CD4-positive, alpha-beta T cell (primary cell): ENCODE data around the gene ATP8A2. TPM values are rescaled to one million over a fixed set of nuclear protein-coding genes. Genes with fewer than 3 reads are reported as not detected.

Source experiments
- ATAC-seq: fragments of 200-7000 bp; cut with Tn5 transposase; one replicate; pipeline ENCODE4 v1.10.0; 2022; ENCODE audit warnings: mild to moderate bottlenecking; ENCODE audit not compliant: poor library complexity
- CTCF ChIA-PET: fragments of 350-600 bp; sonication (Branson Sonifier 250); formaldehyde crosslinking; loops from one replicate; lab custom pipeline; 2021; ENCODE audit warnings: antibody characterized with exemption, inconsistent platforms; lab: Charles Lee
- POLR2A ChIA-PET: fragments of 350-600 bp; sonication (Branson Sonifier 250); formaldehyde crosslinking; loops from one replicate; lab custom pipeline; 2021; ENCODE audit warnings: antibody characterized with exemption, inconsistent platforms; lab: Charles Lee
- DNase-seq, 14 experiments: peaks; one replicate each; pipeline ENCODE4 v3.0.0-alpha.2; 2013 to 2020; ENCODE audit warnings: mixed read lengths in 2 of 14
- H3K27ac ChIP-seq, 2 donors: one replicate each; pipeline versions ENCODE4 v1.5.1 to v1.7.0; 2013; ENCODE audit warnings: low read length in 2 of 2, low read depth in 1 of 2, mild to moderate bottlenecking in 1 of 2
- H3K27me3 ChIP-seq, 2 experiments: 1 replicate in 1 of 2; 2 replicates in 1 of 2; pipeline versions ENCODE4 v1.6.1 to v1.7.0; 2013; ENCODE audit warnings: low read length in 2 of 2, control low read depth in 1 of 2, mild to moderate bottlenecking in 1 of 2, moderate library complexity in 1 of 2; ENCODE audit not compliant: insufficient read depth in 2 of 2, control insufficient read depth in 1 of 2
- H3K36me3 ChIP-seq: one replicate; pipeline ENCODE4 v1.6.1; 2013; ENCODE audit warnings: low read length, control low read depth; ENCODE audit not compliant: insufficient read depth
- H3K4me1 ChIP-seq: one replicate; pipeline ENCODE4 v1.6.1; 2013; ENCODE audit warnings: low read length, control low read depth; ENCODE audit not compliant: insufficient read depth
- H3K4me3 ChIP-seq: one replicate; pipeline ENCODE4 v1.5.1; 2013; ENCODE audit warnings: mild to moderate bottlenecking, low read length, moderate library complexity
- H3K9me3 ChIP-seq, 2 experiments: 1 replicate in 1 of 2; 2 replicates in 1 of 2; pipeline versions ENCODE4 v1.6.1 to v1.7.0; 2013; ENCODE audit warnings: low read length in 2 of 2, mild to moderate bottlenecking in 2 of 2, control low read depth in 1 of 2, moderate library complexity in 1 of 2; ENCODE audit not compliant: control insufficient read depth in 1 of 2, insufficient read depth in 1 of 2
- H3K27ac Mint-ChIP-seq: one replicate; pipeline ENCODE4 v1.8.0; 2020; ENCODE audit warnings: mixed read lengths
- H3K27me3 Mint-ChIP-seq: one replicate; pipeline ENCODE4 v1.8.0; 2021; ENCODE audit warnings: mixed read lengths
- H3K36me3 Mint-ChIP-seq: one replicate; pipeline ENCODE4 v1.8.0; 2021; ENCODE audit warnings: low read depth, mixed read lengths
- H3K4me1 Mint-ChIP-seq: one replicate; pipeline ENCODE4 v1.8.0; 2021; ENCODE audit warnings: low read depth, mixed read lengths
- H3K4me3 Mint-ChIP-seq: one replicate; pipeline ENCODE4 v1.8.0; 2020; ENCODE audit warnings: mild to moderate bottlenecking, mixed read lengths
- H3K9me3 Mint-ChIP-seq: one replicate; pipeline ENCODE4 v1.8.0; 2020; ENCODE audit warnings: mixed read lengths
- intact Hi-C, 2 experiments: fragments of 100-400 bp; cut with DNase I in 1 of 2; cut with micrococcal nuclease in 1 of 2; formaldehyde crosslinking; loops; one replicate each; pipeline versions ENCODE4 v1.15.1 to v1.9.0; 2023 to 2025; cut with DNase I, micrococcal nuclease
- total RNA-seq, 174 experiments: library from RNA in 2 of 174; stranded (reverse) in 2 of 174; gene quantifications; one replicate each; pipeline ENCODE4 v1.2.3 and lab custom pipeline; 2021 to 2026
- TF ChIP-seq, protein P1 (sequence below): fragments of 200-600 bp; IDR thresholded peaks from one replicate; pipeline ENCODE4 v1.8.0; 2022; ENCODE audit warnings: antibody characterized with exemption, mild to moderate bottlenecking

ATP8A2 gene
- total RNA-seq, 2 experiments from 2014 or later, result 0.22 to 0.36 TPM

DNA sequence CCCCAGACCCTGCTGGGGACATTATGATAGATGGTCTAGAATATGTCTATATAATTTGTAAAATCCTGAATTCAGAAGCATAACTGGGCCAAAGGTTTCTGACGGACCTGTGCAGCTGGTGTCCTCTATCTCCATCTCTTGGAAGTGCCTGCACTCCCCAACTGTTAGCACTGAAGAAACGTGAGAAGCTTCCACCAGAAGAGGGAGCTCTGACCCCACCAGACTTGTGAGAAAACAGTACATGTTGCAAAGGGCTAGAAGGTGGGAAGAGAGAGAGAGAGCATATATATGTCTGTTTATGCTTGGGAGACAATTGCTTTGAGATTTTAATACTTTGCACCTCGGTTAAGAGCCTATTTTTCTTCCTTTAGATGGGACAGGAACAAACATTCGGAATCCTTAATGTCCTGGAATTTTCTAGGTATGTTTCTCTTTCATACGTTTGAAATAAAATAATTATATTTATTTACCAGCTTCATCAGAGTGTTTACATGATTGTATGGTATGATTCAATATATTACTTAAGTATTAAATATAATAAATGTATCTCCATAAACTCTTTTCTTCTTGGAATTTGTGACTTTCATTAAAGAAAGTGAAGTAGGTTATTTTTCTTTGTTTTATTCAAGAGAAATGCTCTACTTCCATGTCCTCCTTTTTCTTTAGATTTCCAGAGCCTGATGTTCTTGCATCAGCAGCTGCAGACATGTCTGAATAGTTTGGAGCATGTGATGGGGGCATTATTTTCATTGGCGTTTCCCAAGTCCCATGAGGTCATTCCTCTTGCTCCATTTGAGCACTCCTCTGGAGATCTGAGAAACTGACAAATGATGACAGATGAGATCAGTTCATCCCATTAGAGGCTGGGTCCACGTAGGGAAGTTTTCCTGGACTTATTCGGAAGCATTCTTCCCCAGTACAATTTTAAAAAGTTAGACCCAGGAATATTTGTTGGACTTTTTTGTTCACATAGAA, 202.9 kb downstream of the ATP8A2 start:
- peak; percentile 61 for ATAC-seq
- TF ChIP-seq, protein P1, sequence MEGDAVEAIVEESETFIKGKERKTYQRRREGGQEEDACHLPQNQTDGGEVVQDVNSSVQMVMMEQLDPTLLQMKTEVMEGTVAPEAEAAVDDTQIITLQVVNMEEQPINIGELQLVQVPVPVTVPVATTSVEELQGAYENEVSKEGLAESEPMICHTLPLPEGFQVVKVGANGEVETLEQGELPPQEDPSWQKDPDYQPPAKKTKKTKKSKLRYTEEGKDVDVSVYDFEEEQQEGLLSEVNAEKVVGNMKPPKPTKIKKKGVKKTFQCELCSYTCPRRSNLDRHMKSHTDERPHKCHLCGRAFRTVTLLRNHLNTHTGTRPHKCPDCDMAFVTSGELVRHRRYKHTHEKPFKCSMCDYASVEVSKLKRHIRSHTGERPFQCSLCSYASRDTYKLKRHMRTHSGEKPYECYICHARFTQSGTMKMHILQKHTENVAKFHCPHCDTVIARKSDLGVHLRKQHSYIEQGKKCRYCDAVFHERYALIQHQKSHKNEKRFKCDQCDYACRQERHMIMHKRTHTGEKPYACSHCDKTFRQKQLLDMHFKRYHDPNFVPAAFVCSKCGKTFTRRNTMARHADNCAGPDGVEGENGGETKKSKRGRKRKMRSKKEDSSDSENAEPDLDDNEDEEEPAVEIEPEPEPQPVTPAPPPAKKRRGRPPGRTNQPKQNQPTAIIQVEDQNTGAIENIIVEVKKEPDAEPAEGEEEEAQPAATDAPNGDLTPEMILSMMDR, result peak; percentile 87
- CTCF ChIA-PET, result interaction anchor here (0.8 to 1.3 kb wide), 9 partner anchors 8 to 1124 kb away, joined by 3 to 10 read pairs (median 4); no protein-coding TSS in a partner anchor

DNA sequence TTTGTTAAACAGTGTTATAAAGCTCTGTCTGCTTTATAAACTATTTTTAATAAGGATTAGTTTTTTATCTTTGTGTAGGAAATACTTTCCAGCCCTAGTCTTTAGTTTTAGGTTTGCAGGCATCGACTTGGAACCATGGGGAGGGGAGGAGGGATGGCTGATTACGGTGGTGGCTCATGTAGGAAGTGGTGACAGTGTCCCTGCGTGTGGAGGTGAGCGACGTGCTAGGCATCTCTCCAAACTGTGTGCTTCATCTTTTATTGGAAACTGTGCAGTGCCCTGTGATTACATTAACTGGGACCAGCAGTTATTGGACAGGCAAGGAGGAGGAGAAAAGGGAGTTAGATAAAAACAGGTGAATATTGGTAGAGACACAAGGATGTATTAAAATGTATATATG, 203.8 kb downstream of the ATP8A2 start:
- POLR2A ChIA-PET, result no interaction called here
- no peak for DNase-seq
- Histone ChIP-seq H3K4me1 (no peaks in the 10 kb centered on the region), H3K9me3 (no peaks in the 10 kb centered on the region), H3K4me3 (no peak overlapping the region), H3K36me3 (no peaks in the 10 kb centered on the region), H3K27ac (no peak overlapping the region), H3K27me3 (peaks cover 0 to 3% of the 10 kb centered on the region in 2 experiments)
- CTCF ChIA-PET, result no interaction called here
- H3K4me3 Mint-ChIP-seq, result no peak overlapping the region
- H3K4me1 Mint-ChIP-seq, result no peaks in the 10 kb centered on the region
- no peak for ATAC-seq
- H3K27me3 Mint-ChIP-seq, result peaks cover 65% of the 10 kb centered on the region
- no peak overlapping the region for H3K27ac Mint-ChIP-seq
- H3K36me3 Mint-ChIP-seq, result no peaks in the 10 kb centered on the region
- TF ChIP-seq, protein P1, result no peak
- intact Hi-C loops, result loop anchor here (2.0 to 10.0 kb wide), 5 partner anchors 249 to 1359 kb away; no protein-coding TSS in a partner anchor
- no peaks in the 10 kb centered on the region for H3K9me3 Mint-ChIP-seq

More for the DNA sequence above, 202.9 kb downstream of the ATP8A2 start:
- no peak overlapping the region for H3K4me3 ChIP-seq
- H3K36me3 Mint-ChIP-seq, result no peaks in the 10 kb centered on the region
- no peaks in the 10 kb centered on the region for H3K4me1 ChIP-seq
- no peak overlapping the region for H3K27ac Mint-ChIP-seq
- no peaks in the 10 kb centered on the region for H3K4me1 Mint-ChIP-seq
- intact Hi-C loops, result loop anchor here (1.0 to 10.0 kb wide), 8 partner anchors 250 to 1360 kb away; no protein-coding TSS in a partner anchor
- H3K4me3 Mint-ChIP-seq, result no peak overlapping the region
- H3K27ac ChIP-seq, result no peak overlapping the region
- peaks cover 0 to 3% of the 10 kb centered on the region in 2 experiments for H3K27me3 ChIP-seq
- peaks cover 68% of the 10 kb centered on the region for H3K27me3 Mint-ChIP-seq
- peak; percentile 57 to 84 (median 67) for DNase-seq
- no peaks in the 10 kb centered on the region for H3K36me3 ChIP-seq
- no peaks in the 10 kb centered on the region for H3K9me3 ChIP-seq
- H3K9me3 Mint-ChIP-seq, result no peaks in the 10 kb centered on the region
- POLR2A ChIA-PET, result no interaction called here

DNA sequence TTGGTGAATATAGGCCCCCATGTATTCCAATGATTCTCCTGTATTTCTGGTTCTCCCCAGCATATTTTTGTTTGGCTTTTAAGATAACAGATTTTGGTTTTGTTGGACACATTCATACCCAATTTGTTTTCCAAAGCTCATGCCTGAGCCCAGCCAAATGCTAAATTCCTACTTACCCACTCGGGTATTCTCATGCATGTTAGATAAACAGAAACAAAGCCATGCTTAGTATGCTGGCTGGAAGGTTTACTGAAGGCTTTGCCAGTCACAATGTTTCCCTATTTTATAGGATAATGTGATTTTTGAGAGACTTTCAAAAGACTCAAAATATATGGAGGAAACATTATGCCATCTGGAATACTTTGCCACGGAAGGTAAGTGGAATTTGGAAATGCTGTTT, 206.8 kb downstream of the ATP8A2 start:
- H3K27me3 Mint-ChIP-seq, result peaks cover 52% of the 10 kb centered on the region
- Histone ChIP-seq H3K4me1 (no peaks in the 10 kb centered on the region), H3K9me3 (no peaks in the 10 kb centered on the region), H3K27ac (no peak overlapping the region), H3K4me3 (no peak overlapping the region), H3K36me3 (no peaks in the 10 kb centered on the region), H3K27me3 (peaks cover 0 to 3% of the 10 kb centered on the region in 2 experiments)
- no peak overlapping the region for H3K4me3 Mint-ChIP-seq
- TF ChIP-seq, protein P1, result no peak
- no peaks in the 10 kb centered on the region for H3K9me3 Mint-ChIP-seq
- H3K4me1 Mint-ChIP-seq, result no peaks in the 10 kb centered on the region
- intact Hi-C loops, result loop anchor here (5.0 to 10.0 kb wide), 4 partner anchors 246 to 1356 kb away; no protein-coding TSS in a partner anchor
- DNase-seq, result no peak
- ChIA-PET POLR2A (no interaction called here), CTCF (no interaction called here)
- H3K27ac Mint-ChIP-seq, result no peak overlapping the region
- no peaks in the 10 kb centered on the region for H3K36me3 Mint-ChIP-seq
- ATAC-seq, result no peak
